ENCODE measurements around the gene GOLGA6A.

Gene GOLGA6A

GRCh38 chr15:74035121-74036017 is 47.0 kb downstream of the GOLGA6A start:
- FAIRE-seq = no peak

DNA sequence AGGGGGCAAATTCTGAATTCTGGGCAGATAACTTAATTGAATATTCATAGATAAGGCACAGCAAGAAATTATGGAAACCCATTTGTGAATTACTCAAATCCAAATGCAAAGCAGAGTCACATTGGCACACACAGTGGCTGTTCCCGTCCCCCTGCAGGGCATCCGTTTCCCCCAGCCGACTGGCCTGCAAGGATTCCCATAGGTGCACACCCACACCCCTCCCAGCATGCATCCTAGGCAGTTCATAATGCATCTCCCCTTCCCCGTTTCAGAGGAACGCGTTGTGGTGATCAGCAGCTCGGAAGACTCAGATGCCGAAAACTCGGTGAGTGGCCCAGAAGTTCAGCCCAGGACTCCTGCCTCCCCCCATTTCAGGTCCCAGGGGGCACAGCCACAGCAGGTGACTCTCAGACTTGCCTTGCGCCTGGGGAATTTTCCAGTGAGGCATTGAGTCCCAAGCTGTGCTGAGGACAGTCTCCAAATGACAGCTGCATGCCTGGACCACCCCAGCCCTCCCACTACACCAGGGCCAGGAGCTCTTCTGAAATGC is 48.1 kb downstream of the GOLGA6A start:
- no peak for FAIRE-seq

DNA sequence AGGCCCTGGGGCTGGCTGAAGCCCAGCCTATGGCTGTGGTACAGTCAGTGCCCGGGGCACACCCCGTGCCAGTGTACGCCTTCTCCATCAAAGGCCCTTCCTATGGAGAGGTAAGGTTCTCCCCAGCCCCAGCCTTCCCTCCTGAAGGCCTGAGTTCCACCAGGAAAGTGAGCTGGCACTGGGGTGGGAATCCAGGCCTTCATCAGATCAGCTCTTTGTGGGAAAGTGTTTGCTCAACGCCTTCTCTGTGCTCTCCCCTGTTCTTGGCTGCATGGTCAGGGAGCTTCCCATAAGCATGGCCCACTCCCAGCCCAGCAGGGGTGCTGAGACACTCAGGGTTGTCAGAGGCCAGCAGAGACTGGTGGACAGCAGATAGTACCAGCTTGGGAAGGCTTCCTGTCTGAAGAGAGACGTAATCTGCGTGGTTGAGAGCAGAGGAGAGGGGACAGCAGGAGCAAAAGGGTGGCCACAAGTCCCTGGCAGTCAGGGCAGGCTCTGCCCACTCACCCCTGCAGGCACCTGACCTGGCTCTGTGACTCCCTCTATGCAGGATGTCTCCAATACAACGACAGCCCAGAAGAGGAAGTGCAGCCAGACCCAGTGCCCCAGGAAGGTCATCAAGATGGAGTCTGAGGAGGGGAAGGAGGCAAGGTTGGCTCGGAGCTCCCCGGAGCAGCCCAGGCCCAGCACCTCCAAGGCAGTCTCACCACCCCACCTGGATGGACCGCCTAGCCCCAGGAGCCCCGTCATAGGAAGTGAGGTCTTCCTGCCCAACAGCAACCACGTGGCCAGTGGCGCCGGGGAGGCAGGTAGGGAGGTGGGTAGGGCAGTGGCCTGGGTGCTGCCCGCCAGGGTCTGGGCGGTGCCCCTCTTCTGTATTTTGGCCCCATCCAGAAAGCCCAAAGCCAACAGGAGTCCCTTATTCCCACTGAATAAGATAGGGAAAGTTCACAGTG is 49.5 kb downstream of the GOLGA6A start:
- no peak for FAIRE-seq

- FAIRE-seq = no peak
These were observed 50.3 kb downstream of the GOLGA6A start for GRCh38 chr15:74032046-74032445.

DNA sequence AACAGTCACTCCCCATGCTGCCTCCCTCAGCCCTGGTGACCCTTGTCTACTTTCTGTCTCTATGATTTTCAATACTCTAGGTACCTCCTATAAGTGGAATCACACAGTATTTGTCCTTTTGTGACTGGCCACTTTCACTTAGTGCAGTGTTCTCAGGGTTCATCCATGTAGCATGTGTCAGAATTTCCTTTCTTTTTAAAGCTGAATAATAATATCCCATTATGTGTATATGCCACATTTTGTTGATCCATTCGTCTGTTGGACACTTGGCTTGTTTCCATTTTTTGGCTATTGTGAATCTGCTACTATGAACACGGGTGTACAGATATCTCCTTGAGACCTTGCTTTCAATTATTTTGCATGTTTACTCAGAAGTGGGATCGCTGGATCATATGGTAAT is 53.7 kb downstream of the GOLGA6A start:
- no peak for FAIRE-seq

GRCh38 chr15:74027688-74028087 is 54.7 kb downstream of the GOLGA6A start:
- FAIRE-seq = no peak

GRCh38 chr15:74025436-74025835 is 56.9 kb downstream of the GOLGA6A start:
- no peak for FAIRE-seq

DNA sequence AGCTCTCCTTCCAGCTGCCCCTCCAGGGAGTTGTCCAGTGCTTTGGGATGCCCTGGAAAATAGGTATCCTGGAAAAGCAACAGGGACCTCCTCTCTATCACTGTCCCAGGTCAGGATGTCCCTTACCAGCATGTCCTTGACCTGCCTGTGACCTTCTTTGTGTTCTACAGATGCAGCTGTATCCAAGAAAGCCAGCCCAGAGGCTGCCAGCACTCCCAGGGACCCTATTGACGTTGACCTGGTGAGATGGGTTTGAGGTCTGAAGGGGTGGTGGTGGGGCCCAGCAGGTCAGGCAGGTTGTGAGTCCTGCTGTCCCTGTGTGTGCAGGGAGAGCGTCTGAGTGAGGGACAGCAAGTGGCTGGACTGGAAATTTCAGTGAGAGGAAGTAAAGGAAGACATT is 57.7 kb downstream of the GOLGA6A start:
- no peak for FAIRE-seq

GRCh38 chr15:74022706-74023470 is 59.5 kb downstream of the GOLGA6A start:
- no peak for FAIRE-seq
